Globus pallidus (tissue), 1 donor: ENCODE results near the gene ARCN1.
"Not testable (repeated sequence)": the region's sequence is repeated elsewhere in the genome, so short reads cannot be mapped to it uniquely, and the experiment has no call there.

Experiments
- DNase-seq: peaks from one replicate; pipeline ENCODE4 v3.0.0-alpha.2; 2015; ENCODE audit warnings: low spot score

Gene ARCN1

GRCh38 chr11:118606157-118606843, 34.1 kb downstream of the ARCN1 start:
- peak; percentile 51 for DNase-seq

DNA sequence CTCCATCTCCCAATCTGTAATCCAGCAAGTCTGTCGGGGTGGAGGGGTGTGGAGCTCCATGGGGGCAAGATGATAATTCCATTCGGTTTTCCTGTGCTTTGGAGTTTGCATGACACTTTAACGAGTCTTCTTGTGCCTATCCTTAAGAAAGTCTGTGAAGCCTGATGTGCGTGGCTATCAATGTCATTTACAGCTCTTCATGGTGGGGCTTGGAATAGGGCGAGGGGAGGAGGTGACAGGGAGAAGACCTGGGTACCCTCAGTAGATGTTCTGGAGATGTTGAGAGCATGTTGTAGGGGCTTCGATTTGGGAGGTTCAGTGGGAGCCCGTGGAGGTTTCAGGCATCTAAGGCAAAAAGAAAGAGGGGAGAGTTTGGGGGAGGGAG, 34.6 kb downstream of the ARCN1 start:
- peak; percentile 65 for DNase-seq

DNA sequence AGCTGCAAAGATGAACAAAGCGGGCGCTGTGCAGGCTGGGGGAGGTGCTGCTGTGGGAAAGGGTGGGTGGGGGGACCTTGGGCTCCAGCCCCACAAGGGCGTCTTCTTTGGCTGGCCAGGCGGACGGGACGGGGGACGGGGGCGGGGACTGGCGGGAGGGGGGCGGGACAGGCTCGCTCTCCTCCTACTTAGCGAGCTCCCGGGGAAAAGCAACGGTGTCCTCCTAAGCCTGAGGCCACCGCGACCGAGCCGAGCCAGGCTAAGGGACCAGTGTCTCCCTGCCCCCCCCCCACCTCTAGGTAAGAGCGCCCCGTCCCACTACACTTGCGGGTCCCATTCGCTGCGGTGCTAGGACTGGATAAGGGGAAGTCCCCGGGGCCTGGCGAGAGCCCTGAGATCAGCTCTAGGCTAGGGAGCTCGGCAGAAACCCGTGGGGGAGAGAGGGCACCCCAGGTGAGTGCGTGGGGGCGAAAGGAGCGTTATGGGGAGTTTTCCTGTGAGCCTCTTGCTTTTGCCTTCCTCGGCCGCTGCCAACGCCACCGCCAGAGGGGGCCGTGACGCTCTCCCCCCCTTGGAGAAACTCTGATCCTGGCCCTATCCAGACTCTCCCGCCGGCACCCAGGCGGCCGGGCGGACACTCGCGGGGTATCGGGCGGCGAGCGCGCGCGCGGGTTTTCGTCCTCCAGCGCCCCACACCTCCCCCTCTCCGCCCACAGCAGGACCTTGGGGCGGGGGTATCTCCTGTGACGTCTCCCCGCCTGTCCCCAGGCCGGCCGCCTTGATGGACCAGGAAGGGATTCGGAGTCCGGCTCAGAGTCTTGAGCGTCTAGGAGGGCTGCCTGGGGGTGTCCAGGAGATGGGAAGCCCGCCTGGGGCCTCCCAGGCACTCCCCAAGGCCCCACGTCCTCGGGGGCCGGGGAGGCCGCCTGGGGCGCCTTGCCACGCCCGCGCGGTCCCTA, 35.5 kb downstream of the ARCN1 start, which contains the start of gene PHLDB1:
TSS of gene PHLDB1 (plus strand) at position 215 of the 959 bp plus-strand sequence. CDS start 6,222 bp downstream, outside the sequence.
- DNase-seq, result peak; percentile 94

DNA sequence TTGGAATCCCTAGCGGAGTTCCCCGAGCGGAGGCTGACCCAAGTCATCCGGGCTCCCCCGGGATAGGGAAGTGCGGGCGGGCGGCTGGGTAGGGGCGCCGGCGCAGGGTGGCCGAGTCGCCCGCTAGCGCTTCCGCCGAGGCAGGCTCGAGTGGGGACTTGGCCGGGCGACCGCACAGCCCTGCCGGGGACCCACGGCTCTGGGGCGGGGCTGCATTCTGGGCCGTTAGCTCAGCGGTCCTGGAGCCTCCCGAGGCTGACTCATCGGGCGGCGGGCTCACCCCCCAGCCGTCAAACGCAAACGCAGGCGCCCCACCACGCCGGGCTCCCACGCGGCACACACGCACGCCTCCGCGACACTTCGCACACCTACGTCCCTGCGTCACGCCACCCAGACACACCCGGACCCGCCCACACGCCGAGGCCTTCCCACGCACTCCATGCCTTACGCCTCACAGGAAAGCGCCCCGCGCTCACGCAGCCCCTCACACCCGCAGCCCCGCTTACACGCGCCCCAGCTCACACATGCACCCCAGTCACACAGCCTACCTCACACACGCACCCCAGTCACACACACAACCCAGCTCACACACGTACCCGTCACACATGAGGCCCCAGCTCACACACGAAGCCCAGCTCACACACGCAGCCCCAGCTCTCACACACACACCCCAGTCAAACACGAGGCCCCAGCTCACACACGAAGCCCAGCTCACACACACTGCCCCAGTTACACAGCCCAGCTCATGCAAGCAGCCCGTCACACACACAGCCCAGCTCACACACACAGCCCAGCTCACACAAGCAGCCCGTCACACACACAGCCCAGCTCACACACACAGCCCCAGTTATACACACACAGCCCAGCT, 36.4 kb downstream of the ARCN1 start:
- peak; percentile 58 for DNase-seq

DNA sequence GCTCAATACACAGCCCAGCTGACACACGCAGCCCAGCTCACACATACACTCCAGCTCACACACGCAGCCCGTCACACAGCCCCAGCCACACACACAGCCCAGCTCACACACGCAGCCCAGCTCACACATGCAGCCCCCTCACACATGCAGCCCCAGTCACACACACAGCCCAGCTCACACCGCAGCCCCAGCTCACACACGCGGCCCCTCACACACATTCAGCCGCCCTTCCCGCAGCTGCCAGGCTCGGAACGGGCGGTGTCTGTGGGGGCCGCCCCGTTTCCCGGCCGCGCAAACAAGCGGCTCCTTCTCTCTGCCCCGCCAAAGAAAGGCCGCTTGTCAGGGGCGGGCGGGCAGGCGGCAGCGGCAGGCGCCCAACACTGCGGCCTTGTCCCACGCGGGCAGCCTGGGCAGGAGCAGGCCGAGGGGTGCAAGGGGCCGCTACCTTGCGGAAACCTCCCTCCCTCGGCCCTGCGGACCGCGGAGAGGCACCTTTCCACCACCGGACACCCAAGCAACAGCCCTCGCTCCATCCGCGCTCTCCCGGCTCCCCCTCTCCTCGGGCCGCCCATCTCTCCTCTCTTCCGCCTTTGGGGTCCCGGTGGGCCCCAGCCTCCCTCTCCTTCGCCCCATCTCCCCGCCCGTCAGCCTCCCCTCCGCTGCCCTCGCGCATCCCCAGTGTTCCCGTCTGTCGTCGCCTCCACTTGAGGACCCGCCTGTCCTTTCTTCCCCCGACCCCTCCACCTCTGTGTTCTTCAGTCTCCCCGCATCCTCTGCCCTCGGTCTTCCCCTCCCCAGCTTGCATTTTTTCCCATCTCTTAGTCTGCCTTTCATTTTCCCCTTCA, 37.4 kb downstream of the ARCN1 start:
- peak; percentile 88 for DNase-seq

GRCh38 chr11:118610225-118610772, 38.1 kb downstream of the ARCN1 start:
- no peak for DNase-seq

DNA sequence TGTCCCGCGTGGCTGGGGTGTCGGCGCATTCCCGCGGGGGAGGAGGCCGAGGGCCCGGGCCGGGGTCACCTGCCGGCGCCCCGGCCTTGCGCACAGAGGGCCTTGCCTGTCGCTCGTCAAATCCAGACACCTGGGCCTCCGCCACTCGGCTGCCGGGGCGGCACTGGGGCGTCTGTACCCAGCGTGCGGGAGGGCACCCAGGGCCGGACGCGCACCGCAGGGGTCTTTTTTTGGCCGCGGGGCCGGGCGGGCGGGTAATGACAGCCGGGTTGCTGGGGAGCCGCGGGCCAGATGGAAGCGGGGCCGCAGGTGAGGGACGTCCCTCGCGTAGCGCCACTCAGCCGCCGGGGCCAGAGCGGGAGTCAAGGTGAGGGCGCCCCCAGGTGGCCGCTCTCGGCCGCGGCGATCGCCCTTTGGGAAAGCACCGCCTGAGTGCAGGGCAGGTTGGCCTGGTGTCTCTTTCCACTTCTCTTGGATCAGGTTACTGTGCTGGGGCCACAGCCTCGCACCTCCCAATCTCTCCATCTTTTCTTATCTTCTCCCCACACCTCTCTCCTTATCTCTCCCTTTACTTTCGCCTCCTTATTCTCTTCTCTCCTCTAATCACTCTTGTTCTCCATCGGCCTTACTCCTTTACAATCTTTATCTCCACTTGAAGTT, 38.7 kb downstream of the ARCN1 start:
- DNase-seq, result no peak

DNA sequence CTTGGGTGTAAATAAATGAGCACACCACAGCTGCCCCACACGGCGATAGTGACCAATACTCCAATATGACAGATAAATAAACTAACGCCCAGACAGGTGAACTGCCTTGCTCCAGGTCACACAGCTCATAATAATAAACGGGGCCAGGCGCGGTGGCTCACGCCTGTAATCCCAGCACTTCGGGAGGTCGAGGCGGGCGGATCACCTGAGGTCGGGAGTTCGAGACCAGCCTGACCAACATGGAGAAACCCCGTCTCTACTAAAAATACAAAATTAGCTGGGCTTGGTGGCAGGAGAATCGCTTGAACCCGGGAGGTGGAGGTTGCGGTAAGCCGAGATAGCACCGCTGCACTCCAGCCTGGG, 39.2 kb downstream of the ARCN1 start:
- not testable (repeated sequence) for DNase-seq

DNA sequence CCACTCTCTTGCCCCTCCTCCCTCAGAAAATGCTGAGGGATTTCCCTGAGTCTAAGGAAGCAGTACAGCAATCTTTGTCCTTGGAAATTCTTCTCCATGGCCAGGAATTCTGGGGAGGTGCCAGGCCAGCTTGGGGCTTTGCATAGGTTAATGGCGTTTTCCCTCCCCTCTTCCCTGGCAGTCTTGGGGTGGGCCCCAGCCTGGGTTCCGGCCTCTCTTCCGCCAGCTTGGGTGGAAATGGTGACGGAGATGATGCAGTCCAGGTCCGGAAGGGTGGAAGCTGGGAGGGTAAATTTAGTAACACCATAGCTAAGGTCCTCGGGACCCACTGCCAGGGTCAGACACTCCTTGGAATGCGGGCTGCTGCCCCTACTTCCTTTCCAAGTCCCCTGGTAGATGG, 40.2 kb downstream of the ARCN1 start:
- no peak for DNase-seq

GRCh38 chr11:118614511-118614910, 42.3 kb downstream of the ARCN1 start:
- no peak for DNase-seq

DNA sequence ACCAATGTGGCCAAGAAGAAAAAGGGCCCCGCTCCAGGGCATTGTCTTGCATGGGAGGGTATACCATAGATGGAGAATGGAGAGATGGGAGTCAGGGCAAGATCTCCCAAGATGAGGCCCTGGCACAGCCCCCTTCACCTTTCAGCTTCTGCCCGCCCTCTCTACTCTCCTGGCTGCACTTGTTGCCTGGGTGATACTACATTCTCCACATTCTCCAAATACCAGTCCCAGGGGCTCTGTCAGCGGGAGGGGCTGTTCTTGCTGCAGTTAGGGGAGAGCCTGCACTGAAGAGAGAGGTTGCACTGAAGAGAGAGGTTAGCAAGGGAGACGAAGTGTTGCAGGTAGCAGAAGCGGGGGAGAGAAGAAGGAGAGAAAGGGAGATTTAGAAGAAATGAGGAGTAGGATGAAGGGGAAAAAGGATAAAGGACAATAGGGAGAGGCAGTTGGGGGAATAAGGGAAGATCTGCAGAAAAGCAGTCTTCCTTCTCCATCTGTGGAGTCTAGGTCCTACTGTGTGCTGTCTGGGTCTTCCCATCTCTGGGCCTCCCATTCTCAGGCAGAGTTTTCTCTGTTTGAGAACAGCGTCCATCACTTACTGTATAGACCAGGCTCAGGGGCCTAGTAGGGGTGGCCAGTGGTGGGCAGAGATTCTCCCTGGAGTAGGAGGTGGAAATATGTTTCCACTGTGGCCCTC, 43.2 kb downstream of the ARCN1 start:
- no peak for DNase-seq

DNA sequence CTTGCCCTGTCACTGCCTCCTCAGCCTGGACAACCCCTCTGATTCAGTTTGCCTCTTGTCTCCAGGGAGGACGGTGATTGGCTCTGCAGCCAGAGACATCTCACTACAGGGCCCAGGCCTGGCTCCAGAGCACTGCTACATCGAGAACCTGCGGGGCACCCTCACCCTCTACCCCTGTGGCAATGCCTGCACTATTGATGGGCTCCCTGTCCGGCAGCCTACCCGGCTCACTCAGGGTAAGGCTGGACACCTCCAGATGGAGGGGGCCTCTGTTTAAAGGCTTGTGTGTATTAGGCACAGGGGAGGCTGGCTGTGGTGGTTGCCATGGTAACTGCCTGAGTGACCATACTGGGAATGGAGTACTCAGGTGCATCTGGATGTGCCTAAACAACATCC, 43.8 kb downstream of the ARCN1 start:
- no peak for DNase-seq

DNA sequence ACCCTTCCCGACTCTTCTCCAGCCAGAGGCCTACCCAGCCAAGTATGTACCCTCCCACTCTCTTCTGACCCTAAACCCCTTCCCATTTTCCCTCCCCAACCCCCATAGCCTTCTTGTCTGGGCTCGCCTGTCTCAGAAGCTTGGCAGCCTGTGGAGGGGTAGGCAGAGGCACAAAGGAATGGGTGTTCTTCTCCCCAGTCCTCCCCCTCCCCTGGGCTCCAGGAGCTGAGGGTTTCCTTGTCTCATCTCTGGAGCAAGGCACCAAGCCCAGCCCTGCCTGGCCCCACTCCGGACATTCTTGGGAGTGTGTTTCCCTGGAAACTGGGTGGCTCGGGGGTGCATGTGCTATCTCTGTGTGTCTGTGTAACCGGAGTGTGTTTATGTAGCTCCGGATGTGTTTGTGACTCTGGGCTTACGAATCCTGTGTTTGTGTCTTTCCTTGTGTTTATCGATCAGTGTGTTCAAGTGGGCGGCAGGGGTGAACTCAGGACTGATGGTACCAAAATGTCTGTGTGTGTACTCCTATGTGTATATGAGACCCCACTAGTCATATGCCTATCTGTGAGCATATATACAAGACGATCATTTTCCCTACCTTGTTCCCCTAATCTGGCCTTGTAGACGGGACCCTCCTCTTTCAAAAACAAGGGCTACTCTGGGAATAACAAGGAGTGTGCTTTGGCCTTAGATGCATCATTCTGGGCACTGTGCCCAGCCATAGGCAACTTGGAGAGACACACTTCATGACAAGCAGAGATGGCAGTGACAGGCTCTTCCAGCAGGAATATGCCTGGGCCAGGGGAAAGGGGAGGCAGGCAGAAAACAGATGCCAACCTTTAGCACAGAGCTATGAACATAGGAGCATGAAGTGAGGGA, 46.1 kb downstream of the ARCN1 start:
- DNase-seq, result peak; percentile 93

DNA sequence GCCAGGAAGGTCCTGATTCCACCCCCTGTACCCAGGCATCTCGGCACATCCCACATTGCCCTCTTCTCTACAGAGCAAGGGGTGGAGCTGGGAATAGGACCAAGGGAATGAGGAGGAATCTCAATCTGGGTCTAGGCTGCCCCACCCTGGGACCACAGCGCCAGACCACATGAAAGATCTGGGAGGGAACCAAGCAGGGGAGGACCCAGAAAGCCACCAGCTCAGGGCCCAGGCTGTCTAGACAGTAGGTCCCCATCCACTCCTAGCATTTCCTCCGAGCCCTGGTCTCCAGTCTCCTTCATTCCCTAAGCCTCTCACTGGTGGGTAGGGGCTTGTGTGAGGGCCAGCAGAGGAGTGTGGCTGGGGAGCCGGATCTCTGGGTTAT, 46.8 kb downstream of the ARCN1 start:
- DNase-seq, result no peak

DNA sequence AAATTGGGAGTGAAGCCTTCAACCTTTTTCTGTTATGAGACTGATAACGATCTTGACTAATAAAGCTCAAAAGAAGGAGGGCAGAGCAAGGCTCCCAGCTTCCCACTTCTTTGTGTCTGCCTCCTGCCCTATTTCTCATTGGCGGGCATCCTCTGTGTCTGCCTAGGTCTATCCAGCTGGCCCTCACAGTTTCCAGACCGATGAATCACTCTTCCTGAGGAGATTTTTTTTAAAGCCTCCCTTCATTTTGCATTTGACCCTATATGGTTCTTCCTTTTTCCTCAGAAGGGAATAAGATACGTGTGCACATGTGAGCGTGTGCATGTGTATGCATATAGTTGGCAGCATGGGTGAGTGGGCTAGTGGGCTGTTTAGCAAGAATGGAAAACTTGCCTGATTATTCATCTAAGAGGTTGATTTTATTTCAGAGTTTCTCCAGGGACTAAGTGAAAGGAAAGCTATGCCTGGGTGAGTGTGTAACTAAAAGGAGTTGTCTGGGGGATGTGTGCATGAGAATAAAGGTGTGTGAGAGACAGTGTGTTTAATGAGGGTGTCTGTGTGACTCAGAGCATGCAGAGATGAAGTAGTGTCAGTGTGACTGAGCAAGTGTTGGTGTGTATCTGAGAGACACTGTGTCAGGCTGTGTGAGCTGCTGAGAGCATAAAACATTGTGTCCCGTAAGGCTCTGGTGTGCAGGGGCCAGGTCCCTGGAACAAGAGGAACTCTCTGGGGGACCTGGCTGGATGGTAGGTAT, 47.4 kb downstream of the ARCN1 start:
- no peak for DNase-seq

DNA sequence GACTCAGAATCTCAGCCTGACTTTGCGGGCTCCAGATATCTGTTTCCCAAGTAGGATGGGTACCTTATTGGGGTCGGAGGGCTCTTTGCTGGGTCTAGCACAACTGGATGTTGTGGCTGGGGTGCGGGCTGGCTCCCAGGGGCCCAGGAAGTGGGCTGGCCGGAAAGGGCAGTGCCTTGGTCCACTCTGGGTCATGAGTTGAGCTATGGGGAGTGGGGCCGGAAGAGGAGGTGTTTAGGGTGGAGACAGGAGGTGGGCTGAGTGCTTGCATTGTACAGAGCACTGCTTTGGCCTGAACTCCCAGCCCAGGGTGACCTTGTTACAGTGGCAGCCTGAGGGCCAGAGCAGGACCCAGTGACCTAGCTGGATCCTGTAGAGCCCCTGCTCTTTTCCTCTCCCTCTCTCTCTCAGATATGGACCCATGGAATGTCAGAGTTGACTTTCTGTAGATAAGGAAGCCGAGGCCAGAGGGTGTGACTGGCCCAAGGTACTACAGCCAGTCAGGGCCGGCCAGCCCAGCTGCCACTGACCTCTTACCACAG, 48.4 kb downstream of the ARCN1 start:
- no peak for DNase-seq

- peak; percentile 91 for DNase-seq
These were observed 49.0 kb downstream of the ARCN1 start for GRCh38 chr11:118621071-118621783.
